GM12878 (cell line): ENCODE data around the gene C17orf78. TPM values are rescaled to one million over a fixed set of nuclear protein-coding genes. Genes with fewer than 3 reads are reported as not detected.

Source experiments
- BACH1 ChIP-seq: fragments of 450-650 bp; IDR thresholded peaks from 2 replicates; pipeline ENCODE4 v1.6.1; 2017; ENCODE audit warnings: mild to moderate bottlenecking, borderline replicate concordance
- EGR1 ChIP-seq, 2 experiments: IDR thresholded peaks; 1 replicate in 1 of 2; 2 replicates in 1 of 2; pipeline ENCODE4 v1.6.1; 2011 to 2012; ENCODE audit warnings: low read depth in 2 of 2, low read length in 2 of 2, borderline replicate concordance in 1 of 2, mild to moderate bottlenecking in 1 of 2, moderate library complexity in 1 of 2
- FOXM1 ChIP-seq: IDR thresholded peaks from 2 replicates; pipeline ENCODE4 v1.6.1; 2012; ENCODE audit warnings: low read depth, mild to moderate bottlenecking, inconsistent platforms, low read length, moderate library complexity
- MXI1 ChIP-seq: fragments of 150-350 bp; IDR thresholded peaks from 2 replicates; pipeline ENCODE4 v1.6.1; 2011; ENCODE audit warnings: low read depth, mild to moderate bottlenecking, inconsistent platforms, low read length, improper control_type of control experiment
- NBN ChIP-seq: fragments of 450-650 bp; IDR thresholded peaks from 2 replicates; pipeline ENCODE4 v1.6.1; 2016
- NFYB ChIP-seq: IDR thresholded peaks from 2 replicates; pipeline ENCODE4 v1.6.1; 2011; ENCODE audit warnings: low read depth, mild to moderate bottlenecking, low read length, improper control_type of control experiment, moderate library complexity; ENCODE audit not compliant: insufficient read depth
- POLR2AphosphoS5 ChIP-seq: IDR thresholded peaks from 2 replicates; pipeline ENCODE4 v1.6.1; 2011; ENCODE audit warnings: mild to moderate bottlenecking, low read length, inconsistent platforms
- SMC3 ChIP-seq: IDR thresholded peaks from 2 replicates; pipeline ENCODE4 v1.6.1; 2011; ENCODE audit warnings: low read length, improper control_type of control experiment, borderline replicate concordance
- SREBF1 ChIP-seq: IDR thresholded peaks from 2 replicates; pipeline ENCODE4 v1.6.1; 2012; ENCODE audit warnings: mild to moderate bottlenecking, low read length
- SREBF2 ChIP-seq: IDR thresholded peaks from 2 replicates; pipeline ENCODE4 v1.6.1; 2012; ENCODE audit warnings: mild to moderate bottlenecking, low read length
- STAT1 ChIP-seq: fragments of 450-650 bp; conservative IDR thresholded peaks from 2 replicates; pipeline ENCODE4 v1.6.1; 2014; ENCODE audit warnings: antibody characterized with exemption, mild to moderate bottlenecking
- TCF3 ChIP-seq: IDR thresholded peaks from 2 replicates; pipeline ENCODE4 v1.6.1; 2012; ENCODE audit warnings: low read depth, mild to moderate bottlenecking, low read length, borderline replicate concordance; ENCODE audit not compliant: insufficient read depth
- polyA plus RNA-seq, 11 experiments: library from polyadenylated mRNA; depleted of rRNA in 4 of 11; unstranded in 6 of 11; stranded (reverse) in 5 of 11; fragments of >200 nt; fragmentation: Nextera tagmentation in 4 of 11; fragmentation: Illumina TruSeq in 1 of 11; extraction: Ambion mirVana in 4 of 11; extraction: Trizol in 1 of 11; gene quantifications; 1 replicate in 1 of 11; 2 replicates in 10 of 11; pipeline versions ENCODE4 v1.2.1 to v1.2.3, GENCODE V29; 2011 to 2016; ENCODE audit warnings: inconsistent platforms in 2 of 11, missing spikeins in 2 of 11, low read depth in 1 of 11
- total RNA-seq, 4 experiments: library from RNA; depleted of rRNA in 3 of 4; stranded (reverse); fragments of >200 nt in 3 of 4; fragmentation: Illumina TruSeq in 1 of 4; extraction: Trizol in 1 of 4; gene quantifications; 2 replicates each; pipeline versions ENCODE4 v1.2.1 to v1.2.3, GENCODE V29; 2013 to 2021
- TF ChIP-seq, protein P1 (sequence below): fragments of 450-650 bp; formaldehyde crosslinking; IDR thresholded peaks from 2 replicates; pipeline ENCODE4 v1.5.0; 2022; ENCODE audit warnings: mild to moderate bottlenecking, missing genetic modification characterization
- TF ChIP-seq, protein P2 (sequence below): fragments of 450-650 bp; IDR thresholded peaks from 2 replicates; pipeline ENCODE4 v1.6.1; 2016; ENCODE audit warnings: mild to moderate bottlenecking
- TF ChIP-seq, protein P3 (sequence below): fragments of 450-650 bp; IDR thresholded peaks from 2 replicates; pipeline ENCODE4 v1.6.1; 2017; ENCODE audit warnings: mild to moderate bottlenecking, moderate library complexity
- TF ChIP-seq, protein P4 (sequence below): IDR thresholded peaks from 2 replicates; pipeline ENCODE4 v1.6.1; 2011; ENCODE audit warnings: borderline replicate concordance, low read depth, mild to moderate bottlenecking, moderate library complexity, mixed read lengths, low read length; ENCODE audit not compliant: insufficient read depth; ENCODE audit errors: extremely low read length
- TF ChIP-seq, protein P5 (sequence below): fragments of 450-650 bp; IDR thresholded peaks from 2 replicates; pipeline ENCODE4 v1.6.1; 2018; ENCODE audit warnings: borderline replicate concordance, mild to moderate bottlenecking; ENCODE audit not compliant: partially characterized antibody

The C17orf78 gene
- total and polyA plus RNA-seq, 10 of the 15 experiments (the other 5 are each of a cell fraction or from before 2014, with no cell fraction given), result 0.10 TPM; not detected in 9

DNA sequence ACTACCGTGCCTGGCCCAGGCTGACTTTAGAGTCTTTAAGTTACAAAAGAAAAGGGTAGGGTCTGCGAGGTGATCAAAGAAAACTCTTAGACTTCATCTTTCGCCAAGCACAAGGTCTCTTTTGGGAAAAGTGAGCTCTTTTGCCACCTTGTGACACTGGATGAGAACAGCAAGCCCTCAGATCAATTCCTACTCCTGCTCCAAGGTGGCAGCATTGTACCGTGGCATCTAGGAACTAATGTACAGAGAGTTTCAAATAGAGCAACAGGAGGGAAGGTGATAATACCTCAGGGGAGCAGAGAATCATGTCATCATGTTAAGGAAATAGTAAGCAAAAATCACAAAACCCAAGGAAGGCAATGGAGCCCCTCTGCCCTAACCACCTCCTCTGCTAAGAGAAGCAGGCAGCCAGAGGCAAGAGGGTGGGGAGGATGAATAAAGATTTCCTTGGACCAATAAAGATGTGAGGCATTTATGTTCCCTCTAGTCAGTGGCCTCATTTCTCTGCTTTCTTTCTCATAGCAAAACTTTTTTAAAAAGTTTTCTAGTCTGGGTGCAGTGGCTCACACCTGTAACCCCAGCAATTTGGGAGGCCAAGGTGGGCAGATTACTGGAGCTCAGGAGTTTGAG is 2.1 kb upstream of the C17orf78 start (continued):
- TF ChIP-seq, protein P1, sequence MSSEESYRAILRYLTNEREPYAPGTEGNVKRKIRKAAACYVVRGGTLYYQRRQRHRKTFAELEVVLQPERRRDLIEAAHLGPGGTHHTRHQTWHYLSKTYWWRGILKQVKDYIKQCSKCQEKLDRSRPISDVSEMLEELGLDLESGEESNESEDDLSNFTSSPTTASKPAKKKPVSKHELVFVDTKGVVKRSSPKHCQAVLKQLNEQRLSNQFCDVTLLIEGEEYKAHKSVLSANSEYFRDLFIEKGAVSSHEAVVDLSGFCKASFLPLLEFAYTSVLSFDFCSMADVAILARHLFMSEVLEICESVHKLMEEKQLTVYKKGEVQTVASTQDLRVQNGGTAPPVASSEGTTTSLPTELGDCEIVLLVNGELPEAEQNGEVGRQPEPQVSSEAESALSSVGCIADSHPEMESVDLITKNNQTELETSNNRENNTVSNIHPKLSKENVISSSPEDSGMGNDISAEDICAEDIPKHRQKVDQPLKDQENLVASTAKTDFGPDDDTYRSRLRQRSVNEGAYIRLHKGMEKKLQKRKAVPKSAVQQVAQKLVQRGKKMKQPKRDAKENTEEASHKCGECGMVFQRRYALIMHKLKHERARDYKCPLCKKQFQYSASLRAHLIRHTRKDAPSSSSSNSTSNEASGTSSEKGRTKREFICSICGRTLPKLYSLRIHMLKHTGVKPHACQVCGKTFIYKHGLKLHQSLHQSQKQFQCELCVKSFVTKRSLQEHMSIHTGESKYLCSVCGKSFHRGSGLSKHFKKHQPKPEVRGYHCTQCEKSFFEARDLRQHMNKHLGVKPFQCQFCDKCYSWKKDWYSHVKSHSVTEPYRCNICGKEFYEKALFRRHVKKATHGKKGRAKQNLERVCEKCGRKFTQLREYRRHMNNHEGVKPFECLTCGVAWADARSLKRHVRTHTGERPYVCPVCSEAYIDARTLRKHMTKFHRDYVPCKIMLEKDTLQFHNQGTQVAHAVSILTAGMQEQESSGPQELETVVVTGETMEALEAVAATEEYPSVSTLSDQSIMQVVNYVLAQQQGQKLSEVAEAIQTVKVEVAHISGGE, result no peak
- TF ChIP-seq FOXM1, result peak; percentile 59; the same call in 1 of the 2 replicates
- TF ChIP-seq SREBF1, result no peak
- no peak for TF ChIP-seq POLR2AphosphoS5
- TF ChIP-seq, protein P2, sequence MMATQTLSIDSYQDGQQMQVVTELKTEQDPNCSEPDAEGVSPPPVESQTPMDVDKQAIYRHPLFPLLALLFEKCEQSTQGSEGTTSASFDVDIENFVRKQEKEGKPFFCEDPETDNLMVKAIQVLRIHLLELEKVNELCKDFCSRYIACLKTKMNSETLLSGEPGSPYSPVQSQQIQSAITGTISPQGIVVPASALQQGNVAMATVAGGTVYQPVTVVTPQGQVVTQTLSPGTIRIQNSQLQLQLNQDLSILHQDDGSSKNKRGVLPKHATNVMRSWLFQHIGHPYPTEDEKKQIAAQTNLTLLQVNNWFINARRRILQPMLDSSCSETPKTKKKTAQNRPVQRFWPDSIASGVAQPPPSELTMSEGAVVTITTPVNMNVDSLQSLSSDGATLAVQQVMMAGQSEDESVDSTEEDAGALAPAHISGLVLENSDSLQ, result peak; percentile 11; the same call in 1 of the 2 replicates
- no peak for TF ChIP-seq EGR1 (IDR thresholded peaks at IDR 0.05; ENCODE audit: borderline replicate concordance in 1 of 2, low read depth in 2 of 2, low read length in 2 of 2)
- TF ChIP-seq BACH1, result no peak
- TF ChIP-seq SREBF2, result no peak
- TF ChIP-seq, protein P3, sequence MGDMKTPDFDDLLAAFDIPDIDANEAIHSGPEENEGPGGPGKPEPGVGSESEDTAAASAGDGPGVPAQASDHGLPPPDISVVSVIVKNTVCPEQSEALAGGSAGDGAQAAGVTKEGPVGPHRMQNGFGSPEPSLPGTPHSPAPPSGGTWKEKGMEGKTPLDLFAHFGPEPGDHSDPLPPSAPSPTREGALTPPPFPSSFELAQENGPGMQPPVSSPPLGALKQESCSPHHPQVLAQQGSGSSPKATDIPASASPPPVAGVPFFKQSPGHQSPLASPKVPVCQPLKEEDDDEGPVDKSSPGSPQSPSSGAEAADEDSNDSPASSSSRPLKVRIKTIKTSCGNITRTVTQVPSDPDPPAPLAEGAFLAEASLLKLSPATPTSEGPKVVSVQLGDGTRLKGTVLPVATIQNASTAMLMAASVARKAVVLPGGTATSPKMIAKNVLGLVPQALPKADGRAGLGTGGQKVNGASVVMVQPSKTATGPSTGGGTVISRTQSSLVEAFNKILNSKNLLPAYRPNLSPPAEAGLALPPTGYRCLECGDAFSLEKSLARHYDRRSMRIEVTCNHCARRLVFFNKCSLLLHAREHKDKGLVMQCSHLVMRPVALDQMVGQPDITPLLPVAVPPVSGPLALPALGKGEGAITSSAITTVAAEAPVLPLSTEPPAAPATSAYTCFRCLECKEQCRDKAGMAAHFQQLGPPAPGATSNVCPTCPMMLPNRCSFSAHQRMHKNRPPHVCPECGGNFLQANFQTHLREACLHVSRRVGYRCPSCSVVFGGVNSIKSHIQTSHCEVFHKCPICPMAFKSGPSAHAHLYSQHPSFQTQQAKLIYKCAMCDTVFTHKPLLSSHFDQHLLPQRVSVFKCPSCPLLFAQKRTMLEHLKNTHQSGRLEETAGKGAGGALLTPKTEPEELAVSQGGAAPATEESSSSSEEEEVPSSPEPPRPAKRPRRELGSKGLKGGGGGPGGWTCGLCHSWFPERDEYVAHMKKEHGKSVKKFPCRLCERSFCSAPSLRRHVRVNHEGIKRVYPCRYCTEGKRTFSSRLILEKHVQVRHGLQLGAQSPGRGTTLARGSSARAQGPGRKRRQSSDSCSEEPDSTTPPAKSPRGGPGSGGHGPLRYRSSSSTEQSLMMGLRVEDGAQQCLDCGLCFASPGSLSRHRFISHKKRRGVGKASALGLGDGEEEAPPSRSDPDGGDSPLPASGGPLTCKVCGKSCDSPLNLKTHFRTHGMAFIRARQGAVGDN, result no peak
- TF ChIP-seq NBN, result peak; percentile 58; the same call in 1 of the 2 replicates
- TF ChIP-seq, protein P4, sequence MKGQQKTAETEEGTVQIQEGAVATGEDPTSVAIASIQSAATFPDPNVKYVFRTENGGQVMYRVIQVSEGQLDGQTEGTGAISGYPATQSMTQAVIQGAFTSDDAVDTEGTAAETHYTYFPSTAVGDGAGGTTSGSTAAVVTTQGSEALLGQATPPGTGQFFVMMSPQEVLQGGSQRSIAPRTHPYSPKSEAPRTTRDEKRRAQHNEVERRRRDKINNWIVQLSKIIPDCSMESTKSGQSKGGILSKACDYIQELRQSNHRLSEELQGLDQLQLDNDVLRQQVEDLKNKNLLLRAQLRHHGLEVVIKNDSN, result no peak
- TF ChIP-seq, protein P5, sequence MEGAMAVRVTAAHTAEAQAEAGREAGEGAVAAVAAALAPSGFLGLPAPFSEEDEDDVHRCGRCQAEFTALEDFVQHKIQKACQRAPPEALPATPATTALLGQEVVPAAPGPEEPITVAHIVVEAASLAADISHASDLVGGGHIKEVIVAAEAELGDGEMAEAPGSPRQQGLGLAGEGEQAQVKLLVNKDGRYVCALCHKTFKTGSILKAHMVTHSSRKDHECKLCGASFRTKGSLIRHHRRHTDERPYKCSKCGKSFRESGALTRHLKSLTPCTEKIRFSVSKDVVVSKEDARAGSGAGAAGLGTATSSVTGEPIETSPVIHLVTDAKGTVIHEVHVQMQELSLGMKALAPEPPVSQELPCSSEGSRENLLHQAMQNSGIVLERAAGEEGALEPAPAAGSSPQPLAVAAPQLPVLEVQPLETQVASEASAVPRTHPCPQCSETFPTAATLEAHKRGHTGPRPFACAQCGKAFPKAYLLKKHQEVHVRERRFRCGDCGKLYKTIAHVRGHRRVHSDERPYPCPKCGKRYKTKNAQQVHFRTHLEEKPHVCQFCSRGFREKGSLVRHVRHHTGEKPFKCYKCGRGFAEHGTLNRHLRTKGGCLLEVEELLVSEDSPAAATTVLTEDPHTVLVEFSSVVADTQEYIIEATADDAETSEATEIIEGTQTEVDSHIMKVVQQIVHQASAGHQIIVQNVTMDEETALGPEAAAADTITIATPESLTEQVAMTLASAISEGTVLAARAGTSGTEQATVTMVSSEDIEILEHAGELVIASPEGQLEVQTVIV, result no peak
- peak; percentile 99 for TF ChIP-seq SMC3
- no peak for TF ChIP-seq NFYB
- no peak for TF ChIP-seq TCF3
- TF ChIP-seq MXI1, result no peak
- 0 out of 2 replicates have a peak, but pooled peaks have one; percentile 59 for TF ChIP-seq STAT1
